Right renal pelvis (tissue), 4 donors: Measurements from ENCODE around the gene DGKQ. TPM values are rescaled to one million over a fixed set of nuclear protein-coding genes. Genes with fewer than 3 reads are reported as not detected.
"Not testable (repeated sequence)": the region's sequence is repeated elsewhere in the genome, so short reads cannot be mapped to it uniquely, and the experiment has no call there.

Experiments used
- DNase-seq, 4 donors: peaks; one replicate each; pipeline ENCODE4 v3.0.0-alpha.2; 2013; ENCODE audit warnings: low read depth in 4 of 4, low spot score in 3 of 4, missing footprints in 1 of 4
- polyA plus RNA-seq, 4 donors: library from polyadenylated mRNA; unstranded; fragments of 120-200 nt; gene quantifications; one replicate each; pipeline ENCODE4 v1.2.1, GENCODE V29; 2013; ENCODE audit not compliant: insufficient read length in 4 of 4

The DGKQ gene
- polyA plus RNA-seq, 4 donors: 6.4 to 10.4 (median 6.8) TPM

DNA sequence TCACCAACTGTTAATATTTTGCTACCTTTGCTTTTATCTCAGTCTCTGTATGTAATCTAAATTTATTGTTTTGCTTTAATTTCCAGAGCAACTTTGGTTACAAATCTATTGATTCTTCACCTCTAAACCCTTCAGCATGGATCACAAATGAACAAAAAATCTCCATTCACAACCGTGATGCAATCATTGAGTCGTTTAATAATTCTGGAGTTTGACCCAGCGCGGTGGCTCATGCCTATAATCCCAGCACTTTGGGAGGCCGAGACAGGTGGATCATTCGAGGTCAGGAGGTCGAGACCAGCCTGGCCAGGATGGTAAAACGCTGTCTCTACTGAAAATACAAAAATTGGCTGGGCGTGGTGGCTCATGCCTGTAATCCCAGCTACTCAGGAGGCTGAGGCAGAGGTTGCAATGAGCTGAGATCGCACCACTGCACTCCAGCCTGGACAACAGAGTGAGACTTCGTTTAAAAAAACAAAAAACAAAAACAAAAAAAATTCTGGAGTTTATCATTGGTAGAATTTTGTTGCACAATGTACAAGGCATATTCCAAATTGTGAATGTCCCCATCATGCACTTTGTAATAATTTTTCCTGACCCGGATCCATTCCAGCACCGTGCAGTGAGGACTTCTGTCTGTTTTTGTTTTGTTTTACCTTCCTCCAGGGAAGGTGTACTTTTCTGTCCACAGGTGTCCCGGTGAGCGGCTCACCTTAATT lies 11.1 kb upstream of the DGKQ start:
- DNase-seq: no peak

DNA sequence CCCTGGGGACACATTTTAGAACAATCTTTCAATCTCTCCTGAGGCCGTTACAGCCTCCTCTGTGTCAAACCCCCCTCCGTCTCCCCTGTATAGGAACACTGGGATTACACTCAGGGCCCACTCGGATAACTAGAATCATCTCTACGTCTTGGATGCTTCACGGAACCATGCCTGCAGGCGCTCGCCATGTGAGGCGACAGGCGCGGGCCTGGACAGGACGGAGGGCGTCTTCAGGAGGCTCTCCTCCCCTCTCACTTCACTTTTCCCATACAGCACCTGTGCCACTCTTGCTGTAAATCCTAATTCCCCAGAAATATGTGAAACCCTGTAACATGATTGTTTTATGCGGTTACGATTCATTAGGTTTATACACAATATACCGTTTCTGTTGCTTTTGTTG lies 9.4 kb upstream of the DGKQ start:
- DNase-seq: no peak

DNA sequence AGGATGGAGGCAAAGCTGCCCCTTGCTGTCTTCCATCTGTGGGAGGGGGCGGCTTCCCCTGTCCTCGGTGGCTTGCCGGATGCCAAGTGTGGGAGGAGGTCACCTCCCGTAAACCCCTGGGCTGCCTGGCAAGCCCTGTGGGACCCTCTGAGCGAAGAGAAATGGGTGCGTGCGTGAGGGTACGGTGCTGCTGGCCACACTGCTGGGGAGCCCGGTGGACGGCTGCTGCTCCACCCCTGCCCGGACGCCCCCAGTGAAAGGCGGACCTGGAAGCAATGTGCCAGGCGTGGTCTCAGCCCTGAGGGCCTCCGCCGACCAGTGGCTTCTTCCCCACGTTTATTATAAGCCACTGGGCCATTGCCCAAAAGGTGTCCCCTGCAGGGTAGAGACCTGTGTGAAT lies 8.9 kb upstream of the DGKQ start:
- no peak for DNase-seq

DNA sequence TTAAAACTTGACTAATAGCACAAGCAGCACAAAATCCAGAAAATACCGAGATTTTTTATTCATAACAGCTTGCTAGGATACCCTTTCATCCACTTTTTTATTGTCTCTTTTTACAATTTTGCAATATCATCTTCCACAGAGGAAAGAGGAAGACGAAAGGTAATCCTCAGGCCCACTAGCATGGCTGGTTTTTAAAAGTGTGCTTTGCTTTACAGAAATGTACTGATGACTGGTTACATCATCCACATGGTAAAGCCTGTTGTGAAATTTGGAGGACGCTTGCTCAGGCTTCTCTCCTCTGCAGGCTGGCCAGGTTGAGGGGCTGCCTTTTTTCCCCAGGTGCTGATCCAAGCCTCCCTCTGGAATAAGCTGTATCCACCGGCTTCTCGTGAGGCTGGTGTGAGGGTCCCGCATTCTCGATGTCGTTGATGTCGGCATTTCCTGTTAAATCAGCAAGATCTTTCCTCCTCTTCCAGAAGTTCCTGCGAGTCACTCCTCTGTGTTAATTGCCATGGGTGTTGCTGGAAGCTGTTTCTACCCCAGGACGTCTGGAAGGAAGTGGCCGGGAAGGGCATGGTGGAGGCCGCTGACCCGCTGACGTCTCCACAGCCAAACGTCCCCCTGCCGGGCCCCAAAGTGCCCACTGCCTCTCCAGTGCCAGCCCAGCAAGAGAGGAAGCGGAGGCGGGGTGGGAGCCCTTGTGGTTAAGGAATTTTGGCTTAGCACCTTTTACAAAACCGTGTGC lies 5.8 kb upstream of the DGKQ start:
- DNase-seq: no peak

DNA sequence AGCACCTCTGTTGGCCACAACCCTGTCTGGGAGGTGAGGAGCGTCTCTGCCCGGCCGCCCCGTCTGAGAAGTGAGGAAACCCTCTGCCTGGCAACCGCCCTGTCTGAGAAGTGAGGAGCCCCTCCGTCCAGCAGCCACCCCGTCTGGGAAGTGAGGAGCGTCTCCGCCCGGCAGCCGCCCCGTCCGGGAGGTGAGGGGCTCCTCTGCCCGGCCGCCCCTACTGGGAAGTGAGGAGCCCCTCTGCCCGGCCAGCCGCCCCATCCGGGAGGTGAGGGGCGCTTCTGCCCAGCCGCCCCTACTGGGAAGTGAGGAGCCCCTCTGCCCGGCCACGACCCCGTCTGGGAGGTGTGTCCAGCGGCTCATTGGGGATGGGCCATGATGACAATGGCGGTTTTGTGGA lies 2.6 kb upstream of the DGKQ start:
- not testable (repeated sequence) for DNase-seq

DNA sequence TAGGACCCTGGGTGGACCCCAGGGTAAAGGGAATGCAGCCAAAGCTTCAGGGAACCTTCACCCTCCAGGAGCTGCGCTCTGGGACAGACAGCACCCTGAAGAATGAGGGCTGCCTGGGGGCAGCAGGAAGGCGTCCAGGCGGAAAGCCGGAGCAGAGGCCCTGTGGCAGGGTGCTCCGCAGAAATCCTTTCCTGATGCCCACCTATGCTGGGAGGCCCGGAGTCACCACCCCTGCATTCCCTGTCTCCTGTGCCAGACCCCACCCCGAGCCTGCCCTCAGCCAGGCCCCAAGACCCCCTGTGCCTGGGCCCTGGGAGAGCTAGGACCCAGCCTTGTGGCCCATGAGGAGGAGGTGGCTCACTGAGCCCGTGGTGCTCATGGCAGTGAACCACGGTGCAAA lies 1.3 kb upstream of the DGKQ start:
- no peak for DNase-seq

DNA sequence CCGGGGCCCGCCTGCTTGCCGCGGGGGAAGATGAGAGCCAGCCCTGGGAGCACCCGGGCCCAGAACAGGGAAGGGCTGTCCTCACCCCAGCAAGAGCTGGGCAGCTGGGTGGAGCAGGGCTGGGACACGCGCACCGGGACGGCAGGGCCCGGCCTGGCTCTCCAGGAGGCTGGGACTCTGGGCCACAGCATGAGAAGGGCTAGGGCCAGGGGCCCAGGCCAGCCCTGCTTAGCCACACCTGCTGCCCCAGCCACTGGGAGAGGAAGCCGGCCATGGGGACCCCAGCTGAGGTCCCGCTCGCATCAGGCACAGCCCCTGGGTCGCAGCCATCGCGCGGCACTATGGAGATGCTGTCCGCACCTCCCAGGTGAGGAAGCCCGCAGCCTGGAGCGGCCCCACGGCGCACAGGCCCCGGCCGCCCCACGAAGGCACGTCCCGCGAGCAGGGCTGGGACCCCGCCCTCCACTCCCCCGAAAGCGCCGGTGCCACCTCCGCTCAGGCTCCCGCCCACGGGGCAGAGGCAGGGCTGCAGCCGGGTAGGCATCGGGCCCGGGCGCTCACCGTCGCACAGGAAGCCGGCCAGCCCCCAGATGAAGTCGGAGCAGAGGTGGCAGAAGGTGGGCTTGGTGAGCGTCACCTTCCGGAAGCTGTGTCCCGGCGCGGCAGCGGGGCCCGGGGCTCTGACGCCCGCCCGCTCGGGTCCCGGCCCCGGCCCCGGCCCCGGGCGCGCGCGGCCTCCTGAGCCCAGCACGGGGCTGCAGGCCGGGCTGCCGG lies 531 bp downstream of the DGKQ start:
- DNase-seq: no peak

DNA sequence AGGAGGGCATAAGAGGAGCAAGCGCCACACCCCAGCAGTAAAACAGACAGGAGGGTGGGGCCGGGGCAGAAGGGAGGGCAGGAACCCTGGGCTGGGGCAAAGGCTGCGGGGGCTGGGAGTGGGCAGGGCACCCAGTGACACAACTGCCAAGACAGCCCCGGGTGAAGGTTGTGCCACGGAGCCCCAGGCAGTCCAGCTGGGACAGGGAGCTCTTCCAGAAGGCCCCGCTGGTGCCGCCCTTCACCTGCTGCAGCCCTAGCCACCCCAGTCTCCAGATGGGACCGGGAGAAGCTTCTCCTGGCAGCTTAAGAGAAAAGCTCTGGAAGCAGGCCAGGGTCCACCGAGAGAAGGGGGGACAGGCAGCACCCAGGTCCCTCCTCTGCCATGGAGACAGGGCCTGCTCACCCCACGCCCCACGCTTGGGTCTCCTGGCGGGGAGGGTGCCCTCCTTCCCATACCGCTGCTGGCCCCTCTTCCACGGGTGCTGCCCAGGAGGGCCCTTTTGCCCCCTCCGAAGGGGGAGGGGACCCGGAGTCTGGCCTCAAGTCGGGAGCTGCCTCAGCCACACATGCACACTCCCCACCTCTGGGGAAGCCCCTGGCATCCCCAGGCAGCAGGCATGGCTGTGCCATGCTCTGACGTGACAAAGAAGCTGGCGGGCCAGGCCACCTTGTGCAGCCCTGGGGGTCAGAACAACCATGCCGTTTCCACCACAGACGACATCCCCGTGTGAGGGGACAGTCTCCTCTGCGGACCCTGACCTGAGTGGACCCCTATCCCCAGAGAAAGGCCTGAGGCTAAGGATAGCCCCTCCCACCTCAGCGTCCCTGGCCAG lies 1.5 kb downstream of the DGKQ start:
- DNase-seq: no peak

DNA sequence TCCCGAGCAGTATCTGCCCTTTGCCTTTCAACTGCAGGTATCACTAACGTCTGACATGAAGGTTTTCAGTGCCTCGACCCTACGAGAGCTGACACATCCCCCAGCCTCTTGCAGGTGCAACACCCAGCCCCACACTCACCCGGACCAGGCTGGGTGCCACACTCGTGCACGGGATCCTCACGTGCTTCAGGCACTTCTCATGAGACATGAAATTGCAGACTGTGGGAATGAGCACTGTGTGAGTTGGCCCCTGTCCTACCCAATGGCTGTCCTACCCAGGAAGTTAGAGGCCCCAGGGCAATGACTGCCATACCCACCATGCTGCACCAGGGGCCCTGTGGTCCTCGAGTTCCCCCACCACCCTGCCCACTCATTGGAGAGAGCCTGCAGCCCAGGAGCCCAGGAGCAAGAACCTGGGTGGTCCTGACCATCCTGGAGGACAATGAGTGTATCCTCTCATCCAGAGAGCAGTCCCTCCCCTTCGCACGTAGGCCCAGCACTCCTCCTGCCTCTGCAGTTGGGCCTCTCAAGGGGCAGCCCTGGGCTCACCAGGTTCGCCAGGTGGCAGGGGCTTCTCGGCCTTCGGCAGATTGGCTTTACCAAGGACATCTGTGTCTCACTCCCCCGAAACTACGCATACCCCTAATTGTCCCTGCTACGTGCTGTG lies 2.4 kb downstream of the DGKQ start:
- DNase-seq: no peak

DNA sequence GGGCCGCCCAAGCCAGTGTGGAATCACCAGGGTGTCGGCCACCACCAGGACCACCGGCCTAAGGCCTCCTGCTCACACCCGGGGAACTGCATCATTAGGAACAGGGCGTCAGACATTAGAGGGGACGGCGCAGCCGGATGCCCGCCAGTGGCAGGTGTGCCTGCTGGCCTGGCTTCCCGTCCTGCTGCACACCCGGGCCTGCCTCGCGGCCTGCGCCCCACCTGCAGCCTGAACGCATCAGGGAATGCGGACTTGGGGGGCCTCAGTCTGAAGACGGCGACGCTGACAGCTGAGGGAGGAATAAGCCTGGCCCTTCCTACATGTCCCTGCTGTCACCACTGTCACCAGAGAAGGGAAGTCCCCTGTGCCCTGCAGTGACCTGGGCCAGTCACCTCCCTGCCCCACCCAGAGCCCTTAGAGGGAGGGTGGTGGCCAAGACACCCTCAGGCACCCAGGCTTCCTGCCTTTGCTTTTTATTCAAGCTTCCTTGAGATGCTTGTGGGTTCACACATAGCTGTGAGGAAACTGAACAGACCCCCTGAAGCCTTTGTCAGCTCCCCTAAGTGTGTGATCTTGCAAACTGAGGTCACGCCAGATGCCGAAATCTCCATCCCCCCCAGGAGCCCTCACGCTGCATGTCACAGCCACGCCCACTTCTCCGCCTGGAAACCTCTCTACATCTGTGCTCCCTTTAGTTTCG lies 3.2 kb downstream of the DGKQ start:
- no peak for DNase-seq

DNA sequence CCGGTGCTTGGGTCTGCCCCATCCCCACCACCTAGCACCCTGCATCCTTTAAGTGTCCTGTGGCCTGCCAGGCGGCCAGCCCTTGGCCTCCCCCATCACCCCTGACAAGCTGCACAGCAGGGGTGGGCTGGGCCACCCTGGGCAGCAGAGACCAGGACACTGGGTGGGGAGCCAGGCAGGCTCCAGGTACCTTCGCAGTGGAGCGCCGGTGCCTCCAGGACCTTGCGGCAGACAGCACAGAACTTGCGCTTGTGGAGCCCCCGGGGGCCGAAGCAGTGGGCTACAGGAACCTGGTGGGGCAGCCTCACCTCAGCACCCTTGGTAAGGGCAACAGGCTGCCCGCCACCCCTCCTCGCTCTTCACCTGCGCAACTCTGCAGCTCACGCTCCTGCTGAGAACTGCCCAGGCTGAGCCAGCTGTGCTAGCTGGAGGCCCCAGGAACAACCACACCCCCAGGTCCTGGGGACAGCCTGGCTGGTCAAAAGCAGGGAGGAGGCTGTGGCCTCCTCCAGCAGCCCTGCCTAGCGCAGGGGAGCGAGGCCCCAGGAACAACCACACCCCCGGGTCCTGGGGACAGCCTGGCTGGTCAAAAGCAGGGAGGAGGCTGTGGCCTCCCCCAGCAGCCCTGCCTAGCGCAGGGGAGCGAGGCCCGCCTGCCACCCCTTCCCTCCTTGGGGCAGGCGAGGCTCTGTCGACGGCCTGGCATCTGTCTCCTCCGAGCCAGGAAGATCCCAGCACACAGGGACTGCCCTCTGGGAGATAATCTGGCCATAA lies 4.6 kb downstream of the DGKQ start:
- DNase-seq: no peak

DNA sequence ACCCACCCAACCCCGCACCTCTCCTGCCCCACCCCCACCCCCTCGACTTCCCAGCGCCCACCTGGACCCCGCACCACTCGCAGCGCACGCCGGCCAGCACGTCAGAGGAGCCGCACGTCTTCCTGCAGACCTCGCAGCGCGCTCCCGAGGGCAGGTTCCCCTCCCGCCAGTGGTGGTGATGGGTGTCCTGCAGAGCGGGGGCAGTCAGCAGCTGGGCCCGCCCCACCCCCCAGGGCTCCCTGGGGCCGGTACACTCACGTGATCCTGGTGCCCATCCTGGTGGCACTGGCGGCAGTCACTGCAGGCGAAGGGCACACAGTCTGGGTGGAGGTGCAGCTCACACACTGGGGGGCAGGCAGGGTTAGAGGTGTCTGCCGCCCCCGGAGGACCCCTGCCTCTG lies 5.1 kb downstream of the DGKQ start:
- DNase-seq: no peak

DNA sequence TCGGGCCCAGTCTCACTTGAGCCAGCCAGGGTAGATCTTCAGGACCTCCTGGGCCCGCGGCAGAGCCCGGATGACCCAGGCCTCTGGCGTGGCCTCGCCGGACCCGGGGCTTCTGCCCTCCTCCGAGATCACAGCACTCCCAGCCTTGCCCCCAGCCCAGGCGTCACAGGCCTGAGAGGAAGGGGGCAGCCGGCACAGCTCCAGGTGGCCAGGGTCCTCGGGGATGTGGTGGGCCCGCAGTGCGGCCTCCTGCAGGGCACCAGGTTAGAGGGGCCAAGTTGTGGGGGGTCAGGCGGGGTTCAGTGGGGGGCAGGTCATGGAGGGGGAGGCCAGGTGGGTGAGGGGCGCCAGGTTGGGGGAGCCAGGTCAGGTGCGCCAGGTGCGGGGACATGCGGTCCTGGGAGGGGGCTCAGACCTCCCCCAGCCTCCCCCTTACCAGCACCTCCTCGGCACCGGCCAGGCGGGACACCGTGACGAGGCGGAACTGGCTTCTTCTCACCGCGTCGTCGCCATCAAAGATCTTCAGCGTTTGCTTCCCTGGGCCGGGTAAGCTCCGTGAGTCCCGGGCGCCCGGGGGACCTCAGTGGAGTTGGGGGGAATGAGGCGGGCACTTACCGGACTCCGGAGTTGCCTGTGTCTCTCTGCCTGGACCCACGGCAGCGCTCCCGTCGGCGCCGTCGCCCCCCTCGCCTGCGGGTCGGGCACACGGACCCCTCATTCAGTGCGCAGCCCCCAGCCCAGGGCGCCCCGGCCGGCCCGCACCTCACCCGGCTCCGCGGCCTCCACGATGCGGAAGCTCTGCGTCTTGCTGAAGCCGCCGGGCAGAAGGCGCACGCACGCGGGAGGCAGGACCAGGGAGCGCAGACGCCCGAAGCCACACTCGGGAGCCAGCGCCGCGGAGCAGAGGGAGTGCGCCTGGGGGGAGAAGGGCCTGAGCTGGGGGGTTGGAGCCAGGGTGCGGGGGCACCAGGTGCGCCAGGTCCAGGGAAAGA lies 6.0 kb downstream of the DGKQ start:
- no peak for DNase-seq

DNA sequence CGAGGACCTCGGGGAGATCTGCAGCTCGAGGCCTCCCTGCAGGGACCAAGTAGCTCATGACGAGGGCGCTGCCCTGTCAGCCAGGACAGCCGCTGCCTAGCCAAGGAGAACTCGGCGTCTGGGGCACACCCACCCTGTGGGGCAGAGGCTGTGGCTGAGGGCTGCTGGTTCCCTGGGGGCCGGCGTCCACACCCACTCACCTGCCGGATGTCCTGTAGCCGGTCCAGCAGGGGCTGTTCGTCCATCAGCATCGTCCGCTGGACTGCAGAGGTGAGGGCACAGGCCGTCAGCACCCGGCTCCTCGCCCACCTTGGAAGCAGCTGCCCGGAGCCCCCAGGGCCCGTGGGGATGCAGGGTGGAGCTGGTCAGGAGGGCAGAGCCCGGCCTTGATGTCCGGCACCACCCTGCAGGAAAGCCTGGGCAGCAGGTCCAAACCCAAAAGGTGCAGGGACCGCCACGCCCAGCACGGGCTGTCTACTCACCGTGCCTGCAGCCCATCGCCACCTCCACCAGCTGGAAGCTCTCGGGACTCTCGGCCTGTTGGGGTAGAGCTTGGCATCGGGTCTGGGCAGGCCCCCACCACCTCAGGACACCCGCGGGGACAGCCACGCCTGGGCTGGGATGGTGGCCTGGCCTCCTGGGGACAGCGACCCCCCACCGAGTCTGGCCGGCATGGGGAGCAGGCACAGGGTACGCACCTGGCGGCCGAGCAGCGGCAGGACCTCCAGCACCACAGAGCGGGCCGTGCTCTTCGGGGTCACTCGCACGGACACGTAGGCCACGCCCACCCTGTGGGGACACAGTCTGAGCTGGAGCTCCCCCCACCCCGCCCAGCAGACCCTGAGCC lies 6.9 kb downstream of the DGKQ start:
- no peak for DNase-seq

DNA sequence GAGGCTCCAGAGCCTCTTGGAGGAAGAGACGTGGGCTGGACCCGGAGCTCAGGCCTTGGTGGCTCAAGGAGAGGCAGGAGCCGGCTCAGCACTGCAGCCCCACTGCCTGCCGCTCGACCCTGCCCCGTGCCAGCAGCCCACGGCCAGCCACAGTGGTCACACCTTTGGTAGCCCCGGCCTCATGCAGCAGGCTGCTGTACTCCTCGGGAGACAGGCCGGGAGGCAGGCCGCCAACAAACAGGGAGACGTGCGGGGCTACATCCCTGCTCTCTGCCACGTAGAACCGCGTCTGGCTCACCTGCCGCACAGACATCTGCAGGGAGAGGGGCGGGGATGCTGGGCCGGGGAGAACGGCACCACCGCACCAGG lies 7.6 kb downstream of the DGKQ start:
- no peak for DNase-seq

DNA sequence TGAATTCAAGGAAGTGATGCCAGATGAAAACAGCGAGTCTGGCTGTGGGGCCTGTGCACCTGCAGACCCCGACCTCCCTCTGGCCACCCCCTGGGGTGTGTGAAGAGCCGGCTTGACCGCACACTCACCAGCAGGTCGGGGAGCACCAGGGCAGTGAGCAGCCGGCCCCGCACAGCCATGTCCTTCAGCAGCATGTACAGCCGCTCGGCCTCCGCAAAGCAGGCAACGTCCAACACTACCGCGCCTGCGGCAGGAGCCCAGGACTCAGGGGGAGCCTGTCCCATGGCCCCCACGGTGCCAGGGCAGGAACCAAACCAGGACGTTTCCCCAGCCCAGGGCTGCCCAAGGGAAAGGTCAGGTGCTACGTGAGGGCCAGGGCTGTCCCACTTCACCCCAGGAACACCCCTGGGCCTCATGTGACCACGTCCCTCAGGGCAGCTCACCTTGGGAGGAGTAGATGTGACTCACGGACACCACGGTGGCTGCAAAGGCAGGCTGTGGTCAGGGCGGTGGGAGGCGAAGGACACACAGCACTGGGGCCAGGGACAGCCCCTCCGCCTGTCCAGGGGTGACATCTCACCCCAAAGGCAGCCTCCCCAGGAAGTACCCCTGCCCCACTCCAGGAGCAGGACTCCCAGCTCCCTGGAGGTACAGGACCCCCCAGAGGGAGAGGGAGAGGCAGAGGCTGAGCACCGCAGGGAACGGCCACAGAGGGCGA lies 8.2 kb downstream of the DGKQ start:
- DNase-seq: no peak
